SU-DHL-6 (cell line): ENCODE data around the gene TXLNB.

ENCODE experiments used
- CTCF ChIP-seq: fragments of 200-600 bp; sonication (generic); IDR thresholded peaks from one replicate; pipeline ENCODE4 v1.5.1; 2017; ENCODE audit warnings: antibody characterized with exemption, mild to moderate bottlenecking, low read length, moderate library complexity; ENCODE audit not compliant: insufficient read depth, poor library complexity, severe bottlenecking
- EZH2phosphoT487 ChIP-seq: fragments of 200-600 bp; sonication (generic), shearing (Covaris generic); conservative IDR thresholded peaks from 2 replicates; pipeline ENCODE4 v1.6.1; 2018; ENCODE audit warnings: mild to moderate bottlenecking, antibody characterized with exemption, low read length, moderate library complexity, mixed read lengths

GRCh38 chr6:139253656-139254055 is 38.1 kb downstream of the TXLNB start:
- TF ChIP-seq CTCF (no peak), EZH2phosphoT487 (no peak)
